HEK293 (cell line): Measurements from ENCODE around the gene LAMTOR5.

Experiments
- REST ChIP-seq: fragments of 450-650 bp; formaldehyde crosslinking; IDR thresholded peaks from 2 replicates; pipeline ENCODE4 v1.5.1; 2016; ENCODE audit warnings: missing biosample characterization, missing genetic modification characterization
- SP2 ChIP-seq: fragments of 450-650 bp; formaldehyde crosslinking; IDR thresholded peaks from 2 replicates; pipeline ENCODE4 v1.5.1; 2016; ENCODE audit warnings: missing biosample characterization, missing genetic modification characterization
- YY1 ChIP-seq: fragments of 450-650 bp; formaldehyde crosslinking; IDR thresholded peaks from 2 replicates; pipeline ENCODE4 v1.5.1; 2018; ENCODE audit warnings: missing biosample characterization, missing genetic modification characterization
- ZBTB21 ChIP-seq: fragments of 450-650 bp; formaldehyde crosslinking; IDR thresholded peaks from 2 replicates; pipeline ENCODE4 v1.5.1; 2017; ENCODE audit warnings: missing biosample characterization, missing genetic modification characterization
- ZNF138 ChIP-seq: fragments of 450-650 bp; formaldehyde crosslinking; IDR thresholded peaks from 2 replicates; pipeline ENCODE4 v1.5.1; 2016; ENCODE audit warnings: missing biosample characterization, missing genetic modification characterization, borderline replicate concordance
- ZNF148 ChIP-seq: fragments of 450-650 bp; formaldehyde crosslinking; IDR thresholded peaks from 2 replicates; pipeline ENCODE4 v1.5.0; 2017; ENCODE audit warnings: missing biosample characterization, missing genetic modification characterization, borderline replicate concordance
- ZNF211 ChIP-seq: fragments of 450-650 bp; formaldehyde crosslinking; IDR thresholded peaks from 2 replicates; pipeline ENCODE4 v1.5.1; 2016; ENCODE audit warnings: low read depth, missing biosample characterization, missing genetic modification characterization
- ZNF239 ChIP-seq: fragments of 450-650 bp; formaldehyde crosslinking; IDR thresholded peaks from 2 replicates; pipeline ENCODE4 v1.5.1; 2016; ENCODE audit warnings: missing biosample characterization, missing genetic modification characterization
- ZNF274 ChIP-seq, 2 experiments: fragments of 200-500 bp in 1 of 2; fragments of 450-650 bp in 1 of 2; sonication (Bioruptor generic) in 1 of 2; formaldehyde crosslinking in 1 of 2; IDR thresholded peaks; 2 replicates each; pipeline versions ENCODE4 v1.5.1 to v1.6.1; 2014 to 2016; ENCODE audit warnings: borderline replicate concordance in 1 of 2, inconsistent platforms in 1 of 2, low read length in 1 of 2, missing biosample characterization in 1 of 2, missing genetic modification characterization in 1 of 2
- ZNF335 ChIP-seq: fragments of 450-650 bp; formaldehyde crosslinking; conservative IDR thresholded peaks from 2 replicates; pipeline ENCODE4 v1.5.1; 2016; ENCODE audit warnings: missing biosample characterization, missing genetic modification characterization
- ZNF510 ChIP-seq: fragments of 450-650 bp; formaldehyde crosslinking; IDR thresholded peaks from 2 replicates; pipeline ENCODE4 v1.5.1; 2018; ENCODE audit warnings: mild to moderate bottlenecking, missing genetic modification characterization, missing biosample characterization; ENCODE audit not compliant: insufficient replicate concordance
- ZNF585B ChIP-seq: fragments of 450-650 bp; formaldehyde crosslinking; IDR thresholded peaks from 2 replicates; pipeline ENCODE4 v1.5.1; 2016; ENCODE audit warnings: missing biosample characterization, missing genetic modification characterization
- TF ChIP-seq, protein P1 (sequence below): fragments of 450-650 bp; formaldehyde crosslinking; IDR thresholded peaks from 2 replicates; pipeline ENCODE4 v1.5.1; 2016; ENCODE audit warnings: missing biosample characterization, missing genetic modification characterization
- TF ChIP-seq, protein P2 (sequence below): fragments of 450-650 bp; formaldehyde crosslinking; IDR thresholded peaks from 2 replicates; pipeline ENCODE4 v1.5.1; 2016; ENCODE audit warnings: missing biosample characterization, missing genetic modification characterization

- TF ChIP-seq ZBTB21 (tag by site-specific recombination) (no peak), ZNF148 (no peak), ZNF138 (tag by site-specific recombination) (no peak), ZNF274 (IDR thresholded peaks at IDR 0.05; ENCODE audit: low read length) (no peak), ZNF274 (tag by site-specific recombination; IDR thresholded peaks at IDR 0.05; ENCODE audit: borderline replicate concordance) (no peak), SP2 (no peak), YY1 (tag by site-specific recombination) (no peak), REST (tag by site-specific recombination) (no peak), ZNF335 (tag by site-specific recombination) (no peak), ZNF211 (no peak), ZNF585B (tag by site-specific recombination) (no peak), ZNF239 (tag by site-specific recombination) (no peak), ZNF510 (tag by site-specific recombination) (no peak)
- TF ChIP-seq, protein P1, sequence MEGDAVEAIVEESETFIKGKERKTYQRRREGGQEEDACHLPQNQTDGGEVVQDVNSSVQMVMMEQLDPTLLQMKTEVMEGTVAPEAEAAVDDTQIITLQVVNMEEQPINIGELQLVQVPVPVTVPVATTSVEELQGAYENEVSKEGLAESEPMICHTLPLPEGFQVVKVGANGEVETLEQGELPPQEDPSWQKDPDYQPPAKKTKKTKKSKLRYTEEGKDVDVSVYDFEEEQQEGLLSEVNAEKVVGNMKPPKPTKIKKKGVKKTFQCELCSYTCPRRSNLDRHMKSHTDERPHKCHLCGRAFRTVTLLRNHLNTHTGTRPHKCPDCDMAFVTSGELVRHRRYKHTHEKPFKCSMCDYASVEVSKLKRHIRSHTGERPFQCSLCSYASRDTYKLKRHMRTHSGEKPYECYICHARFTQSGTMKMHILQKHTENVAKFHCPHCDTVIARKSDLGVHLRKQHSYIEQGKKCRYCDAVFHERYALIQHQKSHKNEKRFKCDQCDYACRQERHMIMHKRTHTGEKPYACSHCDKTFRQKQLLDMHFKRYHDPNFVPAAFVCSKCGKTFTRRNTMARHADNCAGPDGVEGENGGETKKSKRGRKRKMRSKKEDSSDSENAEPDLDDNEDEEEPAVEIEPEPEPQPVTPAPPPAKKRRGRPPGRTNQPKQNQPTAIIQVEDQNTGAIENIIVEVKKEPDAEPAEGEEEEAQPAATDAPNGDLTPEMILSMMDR: no peak
- TF ChIP-seq, protein P2, sequence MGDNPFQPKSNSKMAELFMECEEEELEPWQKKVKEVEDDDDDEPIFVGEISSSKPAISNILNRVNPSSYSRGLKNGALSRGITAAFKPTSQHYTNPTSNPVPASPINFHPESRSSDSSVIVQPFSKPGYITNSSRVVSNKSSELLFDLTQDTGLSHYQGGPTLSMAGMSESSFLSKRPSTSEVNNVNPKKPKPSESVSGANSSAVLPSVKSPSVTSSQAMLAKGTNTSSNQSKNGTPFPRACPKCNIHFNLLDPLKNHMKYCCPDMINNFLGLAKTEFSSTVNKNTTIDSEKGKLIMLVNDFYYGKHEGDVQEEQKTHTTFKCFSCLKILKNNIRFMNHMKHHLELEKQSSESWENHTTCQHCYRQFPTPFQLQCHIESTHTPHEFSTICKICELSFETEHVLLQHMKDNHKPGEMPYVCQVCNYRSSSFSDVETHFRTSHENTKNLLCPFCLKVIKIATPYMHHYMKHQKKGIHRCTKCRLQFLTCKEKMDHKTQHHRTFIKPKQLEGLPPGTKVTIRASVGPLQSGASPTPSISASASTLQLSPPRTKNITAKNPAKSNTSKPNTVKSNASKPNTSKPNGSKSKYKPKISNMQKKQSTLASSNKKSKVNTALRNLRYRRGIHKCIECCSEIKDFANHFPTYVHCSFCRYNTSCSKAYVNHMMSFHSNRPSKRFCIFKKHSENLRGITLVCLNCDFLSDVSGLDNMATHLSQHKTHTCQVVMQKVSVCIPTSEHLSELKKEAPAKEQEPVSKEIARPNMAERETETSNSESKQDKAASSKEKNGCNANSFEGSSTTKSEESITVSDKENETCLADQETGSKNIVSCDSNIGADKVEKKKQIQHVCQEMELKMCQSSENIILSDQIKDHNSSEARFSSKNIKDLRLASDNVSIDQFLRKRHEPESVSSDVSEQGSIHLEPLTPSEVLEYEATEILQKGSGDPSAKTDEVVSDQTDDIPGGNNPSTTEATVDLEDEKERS: no peak
Measured at GRCh38 chr1:110426854-110427253, 19.4 kb upstream of the LAMTOR5 start.
